Aorta (tissue), 5 donors: ENCODE results near the gene TRAPPC3. TPM values are rescaled to one million over a fixed set of nuclear protein-coding genes. Genes with fewer than 3 reads are reported as not detected.

Source experiments
- ATAC-seq: fragments of 200-7000 bp; cut with Tn5 transposase; one replicate; pipeline ENCODE4 v1.9.1; 2022; ENCODE audit warnings: moderate library complexity; ENCODE audit not compliant: low FRiP score
- DNase-seq, 2 donors: peaks; one replicate each; pipeline ENCODE4 v3.0.0-alpha.2; 2020
- H3K27ac ChIP-seq, 2 donors: one replicate each; pipeline ENCODE4 v1.5.1; 2013; ENCODE audit warnings: low read length in 2 of 2, mild to moderate bottlenecking in 2 of 2, moderate library complexity in 2 of 2, control low read depth in 1 of 2, inconsistent platforms in 1 of 2, low read depth in 1 of 2
- H3K27me3 ChIP-seq, 2 donors: one replicate each; pipeline ENCODE4 v1.6.1; 2013; ENCODE audit warnings: control low read depth in 1 of 2, low read length in 1 of 2, mild to moderate bottlenecking in 1 of 2, moderate library complexity in 1 of 2; ENCODE audit not compliant: insufficient read depth in 2 of 2, control insufficient read depth in 1 of 2
- H3K36me3 ChIP-seq, 2 donors: one replicate each; pipeline ENCODE4 v1.6.1; 2013; ENCODE audit warnings: control low read depth in 1 of 2, low read length in 1 of 2, mild to moderate bottlenecking in 1 of 2; ENCODE audit not compliant: insufficient read depth in 2 of 2, control insufficient read depth in 1 of 2
- H3K4me1 ChIP-seq, 2 donors: one replicate each; pipeline ENCODE4 v1.6.1; 2013; ENCODE audit warnings: low read length in 2 of 2, control low read depth in 1 of 2, mild to moderate bottlenecking in 1 of 2, moderate library complexity in 1 of 2; ENCODE audit not compliant: insufficient read depth in 2 of 2, control insufficient read depth in 1 of 2
- H3K4me3 ChIP-seq, 2 donors: one replicate each; pipeline ENCODE4 v1.5.1; 2013; ENCODE audit warnings: low read length in 2 of 2, control low read depth in 1 of 2, mild to moderate bottlenecking in 1 of 2
- H3K9me3 ChIP-seq: one replicate; pipeline ENCODE4 v1.6.1; 2013; ENCODE audit warnings: mild to moderate bottlenecking, low read length; ENCODE audit not compliant: control insufficient read depth
- WGBS, 2 donors: extraction: QIAGEN DNeasy Blood & Tissue Kit; methylation state at CpG; one replicate each; pipeline ENCODE4 v1.1.7; 2013; 5-methylcytosine and 5-hydroxymethylcytosine counted together
- intact Hi-C, 2 donors: fragments of 100-400 bp; cut with DNase I; formaldehyde crosslinking; loops; one replicate each; pipeline versions ENCODE4 v1.14.2 to v1.15.0; 2022
- polyA plus RNA-seq, 2 donors: library from polyadenylated mRNA; stranded (reverse); fragments of 200-250 nt; gene quantifications; one replicate each; pipeline ENCODE4 v1.2.3, GENCODE V29; 2013
- total RNA-seq, 2 donors: library from RNA; stranded (reverse); fragmentation: NEBNext Ultra II Directional; extraction: Animal tissue kit (Norgen Biotek cat#: 25700); gene quantifications; one replicate each; pipeline ENCODE4 v1.2.1, GENCODE V29; 2021
- donor health status: healthy with polysubstance abuse.
- donor health status: Bipolar disorder and iron deficiency.
- donor health status: DM: no; HTN: no; CAD: no.
- donor health status: DM: no; HTN: no; CAD: no.
- donor health status: DM: yes; HTN: yes; CAD: no.

The TRAPPC3 gene
- total and polyA plus RNA-seq, 4 donors = 55.6 to 90.7 (median 71.4) TPM

GRCh38 chr1:36150296-36151133 is 1.2 kb upstream of the TRAPPC3 start:
- 1% methylated on average over 12 of the region's 12 CpGs for WGBS, 2 donors
- intact Hi-C loops = loop anchor here (5.0 to 10.0 kb wide), 2 partner anchors 37 to 234 kb away; partner anchors contain the start of gene STK40 (in 1 of the 2)
- Histone ChIP-seq H3K27me3 (no peaks in the 10 kb centered on the region), H3K4me1 (no peaks in the 10 kb centered on the region), H3K27ac (peak overlapping the region; percentile 80 to 99), H3K9me3 (no peaks in the 10 kb centered on the region), H3K4me3 (no peak overlapping the region), H3K36me3 (no peaks in the 10 kb centered on the region)
- ATAC-seq (peak; percentile 90), DNase-seq (peak; percentile 95 to 96)

GRCh38 chr1:36149973-36150295 is 648 bp upstream of the TRAPPC3 start:
- Histone ChIP-seq H3K4me1 (no peaks in the 10 kb centered on the region), H3K36me3 (no peaks in the 10 kb centered on the region), H3K27ac (peak overlapping the region; percentile 80 to 99), H3K4me3 (no peak overlapping the region), H3K9me3 (no peaks in the 10 kb centered on the region), H3K27me3 (no peaks in the 10 kb centered on the region)
- intact Hi-C loops = loop anchor here (1.0 to 10.0 kb wide), 6 partner anchors 37 to 235 kb away; partner anchors contain the start of genes STK40 (in 1 of the 2) and THRAP3 (in 1 of the 2)
- ATAC-seq = peak; percentile 4
- WGBS, 2 donors = 0 to 1% methylated on average over 6 of the region's 6 CpGs
- DNase-seq = no peak

DNA sequence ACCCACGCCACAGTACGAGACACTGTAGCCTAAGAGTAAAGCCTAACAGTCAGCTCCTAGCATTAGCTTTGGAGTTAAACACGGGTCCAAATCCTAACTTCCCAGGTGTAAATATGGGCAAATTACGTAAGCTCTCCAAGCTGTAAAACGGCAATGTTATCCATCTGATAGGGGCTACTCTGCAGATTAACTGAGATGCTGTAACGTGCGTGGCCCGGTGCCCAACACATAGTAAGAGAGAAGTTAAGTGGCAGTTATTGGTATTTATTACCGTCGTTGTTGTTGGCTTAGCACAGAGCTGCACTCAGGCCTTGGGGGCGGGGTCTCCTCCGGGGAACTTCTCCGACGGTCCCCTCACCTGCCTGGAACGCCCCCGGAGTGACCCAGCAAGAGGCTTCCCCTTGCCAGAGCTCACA is 457 bp downstream of the TRAPPC3 start:
- ATAC-seq = no peak
- intact Hi-C loops = loop anchor here (1.0 to 5.0 kb wide), 4 partner anchors 39 to 138 kb away; partner anchors contain the start of gene THRAP3 (in 1 of the 2)
- Histone ChIP-seq H3K27me3 (no peaks in the 10 kb centered on the region), H3K4me1 (no peaks in the 10 kb centered on the region), H3K9me3 (no peaks in the 10 kb centered on the region), H3K36me3 (no peaks in the 10 kb centered on the region), H3K27ac (peak overlapping the region in 1 of 2 donors; percentile 43), H3K4me3 (peak overlapping the region; percentile 23 to 48)
- 0 to 1% methylated on average over 16 of the region's 16 CpGs for WGBS, 2 donors
- no peak for DNase-seq

DNA sequence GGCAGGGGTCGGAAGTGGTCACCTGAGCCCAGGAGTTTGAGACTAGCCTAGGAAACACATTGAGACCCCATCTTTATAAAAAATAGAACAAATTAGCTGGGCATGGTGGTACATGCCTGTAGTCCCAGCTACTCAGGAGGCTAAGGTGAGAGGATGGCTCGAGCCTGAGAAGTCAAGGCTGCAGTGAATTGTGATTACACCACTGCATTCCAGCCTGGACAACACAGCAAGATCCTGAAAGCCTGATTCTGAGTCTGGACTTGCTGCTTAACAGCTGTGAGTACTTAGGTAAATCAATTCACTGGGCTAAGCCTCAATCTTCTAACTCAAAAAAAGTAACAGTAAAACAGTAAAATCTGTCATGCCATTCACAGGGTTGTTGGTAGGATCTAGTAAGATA is 4.9 kb downstream of the TRAPPC3 start:
- 90 to 93% methylated on average over 2 of the region's 2 CpGs for WGBS, 2 donors
- H3K27ac ChIP-seq = no peak overlapping the region
- H3K4me1 ChIP-seq = peaks cover 3 to 5% of the 10 kb centered on the region in 2 donors
- H3K9me3 ChIP-seq = no peaks in the 10 kb centered on the region
- peaks cover 0 to 4% of the 10 kb centered on the region in 2 donors for H3K36me3 ChIP-seq
- intact Hi-C loops = no loop called here
- H3K27me3 ChIP-seq = no peaks in the 10 kb centered on the region
- no peak for DNase-seq
- no peak overlapping the region for H3K4me3 ChIP-seq
- ATAC-seq = no peak

DNA sequence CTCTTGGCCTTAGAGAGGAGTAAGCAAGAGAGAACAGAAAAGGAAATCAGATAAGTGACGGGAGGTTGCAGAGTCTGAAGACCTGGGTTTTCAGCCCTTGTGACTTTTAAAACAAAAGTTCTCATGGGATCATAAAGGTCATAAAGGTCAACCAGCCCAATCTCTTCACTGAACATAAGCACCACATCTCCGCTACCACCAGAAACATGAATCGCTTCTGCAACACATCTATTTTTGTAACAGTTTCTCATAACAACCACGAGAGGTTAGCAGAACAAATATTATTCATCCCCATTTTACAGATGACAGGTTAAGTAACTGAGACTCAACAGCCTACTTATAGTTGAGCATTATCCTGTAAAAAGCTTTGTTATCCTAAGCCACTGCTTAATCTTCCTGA is 5.9 kb downstream of the TRAPPC3 start:
- no peak overlapping the region for H3K4me3 ChIP-seq
- WGBS, 2 donors = 66 to 76% methylated on average over 4 of the region's 4 CpGs
- H3K27me3 ChIP-seq = no peaks in the 10 kb centered on the region
- H3K9me3 ChIP-seq = no peaks in the 10 kb centered on the region
- peak overlapping the region in 1 of 2 donors; percentile 25 for H3K27ac ChIP-seq
- peaks cover 0 to 4% of the 10 kb centered on the region in 2 donors for H3K36me3 ChIP-seq
- intact Hi-C loops = no loop called here
- no peak for DNase-seq
- H3K4me1 ChIP-seq = peaks cover 3 to 5% of the 10 kb centered on the region in 2 donors
- no peak for ATAC-seq

- no peak for DNase-seq
- peak overlapping the region in 1 of 2 donors; percentile 3 for H3K27ac ChIP-seq
- H3K9me3 ChIP-seq = no peaks in the 10 kb centered on the region
- no peaks in the 10 kb centered on the region for H3K27me3 ChIP-seq
- H3K36me3 ChIP-seq = peaks cover 0 to 6% of the 10 kb centered on the region in 2 donors
- intact Hi-C loops = no loop called here
- WGBS, 2 donors = 0 to 1% methylated on average over 1 of the region's 1 CpG
- ATAC-seq = peak; percentile 49
- no peak overlapping the region for H3K4me3 ChIP-seq
- H3K4me1 ChIP-seq = peaks cover 3 to 5% of the 10 kb centered on the region in 2 donors
Observed at GRCh38 chr1:36142121-36142520, 7.2 kb downstream of the TRAPPC3 start.

- Histone ChIP-seq H3K9me3 (no peaks in the 10 kb centered on the region), H3K27ac (no peak overlapping the region), H3K36me3 (peaks cover 0 to 6% of the 10 kb centered on the region in 2 donors), H3K4me1 (peaks cover 5% of the 10 kb centered on the region in 2 donors), H3K4me3 (no peak overlapping the region), H3K27me3 (no peaks in the 10 kb centered on the region)
- no peak for ATAC-seq
- intact Hi-C loops = no loop called here
- 81 to 85% methylated on average over 5 of the region's 5 CpGs for WGBS, 2 donors
- DNase-seq = no peak
Observed at GRCh38 chr1:36139521-36139920, 9.8 kb downstream of the TRAPPC3 start.

- Histone ChIP-seq H3K9me3 (no peaks in the 10 kb centered on the region), H3K27ac (peak overlapping the region in 1 of 2 donors; percentile 80), H3K4me3 (no peak overlapping the region), H3K36me3 (peaks cover 0 to 6% of the 10 kb centered on the region in 2 donors), H3K4me1 (peaks cover 5% of the 10 kb centered on the region in 2 donors), H3K27me3 (no peaks in the 10 kb centered on the region)
- ATAC-seq = no peak
- intact Hi-C loops = no loop called here
- DNase-seq = no peak
- WGBS, 2 donors = 88 to 89% methylated on average over 3 of the region's 3 CpGs
Observed at GRCh38 chr1:36137776-36138175, 11.5 kb downstream of the TRAPPC3 start.

- 75 to 88% methylated on average over 5 of the region's 5 CpGs for WGBS, 2 donors
- no peak for DNase-seq
- Histone ChIP-seq H3K27ac (peak overlapping the region; percentile 68 to 80), H3K4me1 (peaks cover 1 to 5% of the 10 kb centered on the region in 2 donors), H3K9me3 (no peaks in the 10 kb centered on the region), H3K4me3 (no peak overlapping the region), H3K27me3 (no peaks in the 10 kb centered on the region), H3K36me3 (peaks cover 0 to 6% of the 10 kb centered on the region in 2 donors)
- intact Hi-C loops = no loop called here
- no peak for ATAC-seq
Observed at GRCh38 chr1:36137226-36137625, 12.1 kb downstream of the TRAPPC3 start.
